GM12878 (cell line): ENCODE measurements around the gene KIDINS220. TPM values are rescaled to one million over a fixed set of nuclear protein-coding genes. Genes with fewer than 3 reads are reported as not detected.

Experiments
- ATAC-seq: fragments of 200-7000 bp; cut with Tn5 transposase; 3 replicates; pipeline ENCODE4 v1.9.1; 2020; ENCODE audit warnings: mild to moderate bottlenecking, moderate library complexity
- BruUV-seq: library from RNA; stranded (reverse); fragments of 400-500 nt; replicated peaks from 2 replicates; lab custom pipeline; 2021; lab: Mats Ljungman, UMichigan
- CTCF ChIA-PET: fragments of 300-600 bp; sonication (Branson Sonifier 250); formaldehyde crosslinking; extraction: SDS; loops from one replicate; lab custom pipeline; 2021; ENCODE audit warnings: inconsistent platforms; lab: Yijun Ruan, JAX
- POLR2A ChIA-PET: fragments of 350-600 bp; formaldehyde crosslinking; extraction: SDS; loops from one replicate; lab custom pipeline; 2021; ENCODE audit warnings: inconsistent platforms; lab: Charles Lee
- RAD21 ChIA-PET: fragments of 300-600 bp; sonication (Branson Sonifier 250); formaldehyde crosslinking; loops from one replicate; lab custom pipeline; 2023; ENCODE audit warnings: antibody characterized with exemption; ENCODE audit not compliant: unreplicated experiment; lab: Charles Lee
- SMC1A ChIA-PET: fragments of 300-600 bp; sonication (Branson Sonifier 250); formaldehyde crosslinking; loops from one replicate; lab custom pipeline; 2023; ENCODE audit not compliant: unreplicated experiment, uncharacterized antibody; lab: Charles Lee
- DNase-seq: peaks from one replicate; pipeline ENCODE4 v3.0.0-alpha.2; 2011; ENCODE audit warnings: low read depth, low spot score
- FAIRE-seq: peaks from 3 replicates; lab custom pipeline; 2011; peaks lifted over from hg19 to GRCh38; lab: Jason Lieb, UNC
- H2AFZ ChIP-seq: 2 replicates; pipeline ENCODE4 v1.6.0; 2011; ENCODE audit warnings: low read depth, low read length, control low read depth; ENCODE audit not compliant: control insufficient read depth
- H3K27ac ChIP-seq: 2 replicates; pipeline ENCODE4 v1.5.1; 2011; ENCODE audit warnings: control low read depth; ENCODE audit not compliant: control insufficient read depth, insufficient read depth
- H3K27me3 ChIP-seq, 2 experiments: replicated peaks in 1 of 2; 2 replicates each; pipeline versions ENCODE4 v1.6.0 to v1.6.1; 2011; ENCODE audit warnings: low read length in 1 of 2; ENCODE audit not compliant: control insufficient read depth in 2 of 2, insufficient read depth in 2 of 2
- H3K36me3 ChIP-seq, 2 experiments: 2 replicates each; pipeline ENCODE4 v1.5.1; 2011; ENCODE audit warnings: low read length in 1 of 2; ENCODE audit not compliant: control insufficient read depth in 2 of 2, insufficient read depth in 2 of 2
- H3K4me1 ChIP-seq: 2 replicates; pipeline ENCODE4 v1.6.1; 2011; ENCODE audit warnings: mild to moderate bottlenecking, low read length, moderate library complexity, mixed read lengths; ENCODE audit not compliant: control insufficient read depth, insufficient read depth
- H3K4me2 ChIP-seq: 2 replicates; pipeline ENCODE4 v1.6.0; 2011; ENCODE audit warnings: control low read depth; ENCODE audit not compliant: control insufficient read depth, insufficient read depth
- H3K4me3 ChIP-seq: fragments of 200-600 bp; sonication (generic); 2 replicates; pipeline ENCODE4 v1.5.1; 2016
- H3K79me2 ChIP-seq: 2 replicates; pipeline ENCODE4 v1.6.0; 2011; ENCODE audit warnings: low read length; ENCODE audit not compliant: control insufficient read depth, insufficient read depth
- H3K9ac ChIP-seq: 2 replicates; pipeline ENCODE4 v1.8.0; 2011; ENCODE audit warnings: low read length, control low read depth, mixed read lengths; ENCODE audit not compliant: control insufficient read depth, insufficient read depth
- H3K9me3 ChIP-seq: replicated peaks from 3 replicates; pipeline ENCODE4 v1.5.1; 2011; ENCODE audit warnings: mild to moderate bottlenecking, low read length; ENCODE audit not compliant: control insufficient read depth, insufficient read depth
- H4K20me1 ChIP-seq: 2 replicates; pipeline ENCODE4 v1.6.0; 2011; ENCODE audit not compliant: control insufficient read depth, insufficient read depth
- ASH2L ChIP-seq: fragments of 300-600, 200-600 bp; sonication (generic); IDR thresholded peaks from 2 replicates; pipeline ENCODE4 v1.6.1; 2017; ENCODE audit warnings: low read depth, mild to moderate bottlenecking, borderline replicate concordance
- BACH1 ChIP-seq: fragments of 450-650 bp; IDR thresholded peaks from 2 replicates; pipeline ENCODE4 v1.6.1; 2017; ENCODE audit warnings: mild to moderate bottlenecking, borderline replicate concordance
- BHLHE40 ChIP-seq, 2 experiments: fragments of 450-650 bp in 1 of 2; IDR thresholded peaks; 2 replicates each; pipeline ENCODE4 v1.6.1; 2011 to 2017; ENCODE audit warnings: low read depth in 2 of 2, borderline replicate concordance in 1 of 2, improper control_type of control experiment in 1 of 2, low read length in 1 of 2, mild to moderate bottlenecking in 1 of 2
- BMI1 ChIP-seq: fragments of 450-650 bp; IDR thresholded peaks from 2 replicates; pipeline ENCODE4 v1.6.1; 2016; ENCODE audit warnings: mild to moderate bottlenecking, moderate library complexity, borderline replicate concordance
- CREM ChIP-seq: IDR thresholded peaks from 2 replicates; pipeline ENCODE4 v1.6.1; 2014; ENCODE audit warnings: antibody characterized with exemption, low read depth
- NR2F1 ChIP-seq: fragments of 450-650 bp; conservative IDR thresholded peaks from 2 replicates; pipeline ENCODE4 v1.6.1; 2017; ENCODE audit warnings: mild to moderate bottlenecking
- PML ChIP-seq: IDR thresholded peaks from 2 replicates; pipeline ENCODE4 v1.6.1; 2012; ENCODE audit warnings: low read length, inconsistent platforms
- POU2F2 ChIP-seq: IDR thresholded peaks from 3 replicates; pipeline ENCODE4 v1.6.1; 2011; ENCODE audit warnings: low read depth, mild to moderate bottlenecking, low read length, borderline replicate concordance
- RUNX3 ChIP-seq: IDR thresholded peaks from 2 replicates; pipeline ENCODE4 v1.6.1; 2012; ENCODE audit warnings: low read length, inconsistent platforms
- SIX5 ChIP-seq: IDR thresholded peaks from 2 replicates; pipeline ENCODE4 v1.6.1; 2011; ENCODE audit warnings: mild to moderate bottlenecking, low read depth, low read length, moderate library complexity; ENCODE audit not compliant: severe bottlenecking
- ZSCAN29 ChIP-seq: fragments of 450-650 bp; IDR thresholded peaks from 2 replicates; pipeline ENCODE4 v1.6.1; 2017; ENCODE audit warnings: mild to moderate bottlenecking, moderate library complexity
- WGBS: methylation state at CpG from one replicate; pipeline ENCODE4 v1.1.6; 2016; ENCODE audit warnings: low lambda C conversion rate; ENCODE audit not compliant: insufficient replicate concordance, insufficient coverage; ENCODE audit errors: missing lambda C conversion rate; 5-methylcytosine and 5-hydroxymethylcytosine counted together
- in situ Hi-C: fragments of 300-500 bp; cut with MboI; formaldehyde crosslinking; loops from 9 replicates; pipeline ENCODE4 v1.14.3; 2018; ENCODE audit warnings: mixed read lengths
- intact Hi-C: fragments of 100-400 bp; cut with micrococcal nuclease; formaldehyde crosslinking; loops from one replicate; pipeline ENCODE4 v1.14.2; 2022; ENCODE audit not compliant: unreplicated experiment
- polyA plus RNA-seq, 11 experiments: library from polyadenylated mRNA; depleted of rRNA in 4 of 11; unstranded in 6 of 11; stranded (reverse) in 5 of 11; fragments of >200 nt; fragmentation: Nextera tagmentation in 4 of 11; fragmentation: Illumina TruSeq in 1 of 11; extraction: Ambion mirVana in 4 of 11; extraction: Trizol in 1 of 11; gene quantifications; 1 replicate in 1 of 11; 2 replicates in 10 of 11; pipeline versions ENCODE4 v1.2.1 to v1.2.3, GENCODE V29; 2011 to 2016; ENCODE audit warnings: inconsistent platforms in 2 of 11, missing spikeins in 2 of 11, low read depth in 1 of 11
- total RNA-seq, 4 experiments: library from RNA; depleted of rRNA in 3 of 4; stranded (reverse); fragments of >200 nt in 3 of 4; fragmentation: Illumina TruSeq in 1 of 4; extraction: Trizol in 1 of 4; gene quantifications; 2 replicates each; pipeline versions ENCODE4 v1.2.1 to v1.2.3, GENCODE V29; 2013 to 2021
- TF ChIP-seq, protein P1 (sequence below): fragments of 450-650 bp; IDR thresholded peaks from 2 replicates; pipeline ENCODE4 v1.6.1; 2018; ENCODE audit warnings: mild to moderate bottlenecking, low read depth, moderate library complexity; ENCODE audit not compliant: partially characterized antibody

Gene KIDINS220
- total and polyA plus RNA-seq, 10 of the 15 experiments (the other 5 are each of a cell fraction or from before 2014, with no cell fraction given), result 6.0 to 31.2 (median 16.0) TPM

DNA sequence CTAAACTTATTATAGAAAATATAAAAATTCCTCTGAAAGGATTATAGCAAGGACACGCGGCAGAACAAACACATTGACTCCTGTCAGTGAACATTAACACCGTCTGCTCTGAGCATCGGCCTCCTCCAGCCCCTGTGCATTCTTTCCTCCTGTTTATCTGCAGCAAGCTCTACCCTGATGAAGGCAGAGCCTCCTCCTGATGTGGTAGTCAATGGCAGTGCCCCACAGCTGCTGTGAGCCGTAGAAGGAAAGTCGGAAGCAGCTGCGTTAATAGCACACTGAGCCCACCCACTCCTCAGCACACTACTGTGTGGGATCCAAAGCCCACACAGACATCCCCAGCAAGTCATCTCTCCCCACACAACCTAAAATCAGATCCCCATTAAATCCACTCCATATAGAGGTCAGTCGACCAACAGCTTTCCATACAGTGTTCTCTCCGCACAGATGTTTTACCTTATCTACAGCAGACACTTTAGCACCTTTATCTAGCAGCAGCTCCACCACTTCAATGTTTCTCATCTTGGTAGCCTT, 41.0 kb downstream of the KIDINS220 start:
- intact Hi-C loops, result no loop called here
- peaks cover 8% of the 10 kb centered on the region for H3K4me1 ChIP-seq
- H3K4me3 ChIP-seq, result no peak overlapping the region
- RAD21 ChIA-PET, result interaction anchor here (0.8 to 1.1 kb wide), 2 partner anchors 36 to 248 kb away, joined by 3 to 4 read pairs; no protein-coding TSS in a partner anchor
- no peaks in the 10 kb centered on the region for H3K9me3 ChIP-seq
- FAIRE-seq, result no peak
- DNase-seq, result no peak
- no peak overlapping the region for H2AFZ ChIP-seq
- POLR2A ChIA-PET, result interaction anchor here (1.1 kb wide), 1 partner anchor 64 kb away, joined by 3 read pairs; no protein-coding TSS in a partner anchor
- H3K36me3 ChIP-seq, result peaks cover 0 to 6% of the 10 kb centered on the region in 2 experiments; a peak in 2 of 4 replicates
- ATAC-seq, result no peak
- in situ Hi-C loops, result no loop called here
- peak overlapping the region; percentile 38; the same call in 1 of the 2 replicates for H3K4me2 ChIP-seq
- H3K9ac ChIP-seq, result no peak overlapping the region
- H3K27ac ChIP-seq, result no peak overlapping the region
- CTCF ChIA-PET, result interaction anchor here (1.0 to 1.5 kb wide), 3 partner anchors 12 to 104 kb away, joined by 3 to 4 read pairs (median 3); no protein-coding TSS in a partner anchor
- BruUV-seq, result no TSS peak
- TF ChIP-seq SIX5 (no peak), ZSCAN29 (no peak)
- H3K27me3 ChIP-seq, result no peaks in the 10 kb centered on the region
- SMC1A ChIA-PET, result interaction anchor here (1.3 to 1.7 kb wide), 3 partner anchors 9 to 26 kb away, joined by 3 to 4 read pairs (median 4); no protein-coding TSS in a partner anchor
- no peaks in the 10 kb centered on the region for H3K79me2 ChIP-seq
- no peaks in the 10 kb centered on the region; the same call in 1 of the 2 replicates for H4K20me1 ChIP-seq
- WGBS, result 96% methylated on average over 9 of the region's 9 CpGs

DNA sequence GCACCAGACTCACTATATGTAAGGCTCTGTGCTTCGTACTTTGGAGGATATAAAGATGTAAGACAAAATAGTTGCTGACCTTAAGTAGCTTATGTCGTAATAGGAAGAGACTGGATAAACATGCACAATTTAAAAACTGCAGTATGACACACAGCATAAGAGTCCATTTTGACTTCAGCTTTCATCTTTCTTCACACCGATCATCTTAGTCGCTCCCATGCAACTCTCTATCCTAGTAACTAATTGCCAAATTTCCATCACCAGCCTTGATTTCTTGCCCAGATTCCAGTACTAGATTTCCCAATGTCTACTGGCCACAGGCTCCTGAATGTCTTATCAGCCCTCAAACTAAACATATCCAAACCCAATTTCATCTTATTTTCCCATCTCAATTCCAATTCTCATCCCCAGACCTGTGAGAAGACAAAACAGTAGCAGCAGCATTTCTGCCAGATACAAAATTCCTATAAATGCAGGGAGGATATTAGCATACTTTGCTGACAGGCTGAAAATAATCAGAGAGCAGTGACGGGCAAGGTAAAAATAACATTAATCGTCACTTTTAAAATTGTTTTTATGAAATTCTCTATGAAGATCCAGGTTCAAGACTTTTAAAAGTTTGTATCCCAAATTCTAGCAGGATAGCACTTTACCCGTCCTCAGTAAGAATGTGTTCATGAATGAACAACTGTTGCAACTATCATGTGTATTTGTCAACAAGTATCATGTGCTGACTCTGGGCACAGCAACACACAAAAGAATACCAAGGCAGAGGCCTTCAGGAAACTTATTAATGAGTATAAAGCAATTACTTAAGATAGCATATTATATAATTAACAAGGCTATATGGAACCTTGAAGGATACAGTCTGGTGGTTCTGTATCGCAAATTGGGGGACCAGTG, 42.2 kb downstream of the KIDINS220 start:
- CTCF ChIA-PET, result interaction anchor here (1.1 to 2.3 kb wide), 3 partner anchors 9 to 102 kb away, joined by 3 to 10 read pairs (median 4); no protein-coding TSS in a partner anchor
- H3K36me3 ChIP-seq, result peaks cover 0 to 6% of the 10 kb centered on the region in 2 experiments; a peak in 2 of 4 replicates
- H3K79me2 ChIP-seq, result no peaks in the 10 kb centered on the region
- RAD21 ChIA-PET, result no interaction called here
- no peak overlapping the region for H3K9ac ChIP-seq
- SMC1A ChIA-PET, result interaction anchor here (1.3 to 1.7 kb wide), 3 partner anchors 7 to 16 kb away, joined by 4 read pairs; no protein-coding TSS in a partner anchor
- no peaks in the 10 kb centered on the region for H3K27me3 ChIP-seq
- DNase-seq, result no peak
- in situ Hi-C loops (no loop called here), intact Hi-C loops (no loop called here)
- H3K4me1 ChIP-seq, result peaks cover 11% of the 10 kb centered on the region
- no peak overlapping the region for H2AFZ ChIP-seq
- no peak for ATAC-seq
- H3K27ac ChIP-seq, result no peak overlapping the region
- POLR2A ChIA-PET, result interaction anchor here (0.6 to 0.8 kb wide), 2 partner anchors 9 to 260 kb away, joined by 3 read pairs; no protein-coding TSS in a partner anchor
- FAIRE-seq, result no peak
- no peak overlapping the region for H3K4me2 ChIP-seq
- no peak overlapping the region for H3K4me3 ChIP-seq
- H3K9me3 ChIP-seq, result no peaks in the 10 kb centered on the region
- H4K20me1 ChIP-seq, result no peaks in the 10 kb centered on the region; the same call in 1 of the 2 replicates
- WGBS, result 97% methylated on average over 8 of the region's 8 CpGs
- BruUV-seq, result no TSS peak
- no peak for TF ChIP-seq BACH1
- no peak for TF ChIP-seq POU2F2
- TF ChIP-seq, protein P1, sequence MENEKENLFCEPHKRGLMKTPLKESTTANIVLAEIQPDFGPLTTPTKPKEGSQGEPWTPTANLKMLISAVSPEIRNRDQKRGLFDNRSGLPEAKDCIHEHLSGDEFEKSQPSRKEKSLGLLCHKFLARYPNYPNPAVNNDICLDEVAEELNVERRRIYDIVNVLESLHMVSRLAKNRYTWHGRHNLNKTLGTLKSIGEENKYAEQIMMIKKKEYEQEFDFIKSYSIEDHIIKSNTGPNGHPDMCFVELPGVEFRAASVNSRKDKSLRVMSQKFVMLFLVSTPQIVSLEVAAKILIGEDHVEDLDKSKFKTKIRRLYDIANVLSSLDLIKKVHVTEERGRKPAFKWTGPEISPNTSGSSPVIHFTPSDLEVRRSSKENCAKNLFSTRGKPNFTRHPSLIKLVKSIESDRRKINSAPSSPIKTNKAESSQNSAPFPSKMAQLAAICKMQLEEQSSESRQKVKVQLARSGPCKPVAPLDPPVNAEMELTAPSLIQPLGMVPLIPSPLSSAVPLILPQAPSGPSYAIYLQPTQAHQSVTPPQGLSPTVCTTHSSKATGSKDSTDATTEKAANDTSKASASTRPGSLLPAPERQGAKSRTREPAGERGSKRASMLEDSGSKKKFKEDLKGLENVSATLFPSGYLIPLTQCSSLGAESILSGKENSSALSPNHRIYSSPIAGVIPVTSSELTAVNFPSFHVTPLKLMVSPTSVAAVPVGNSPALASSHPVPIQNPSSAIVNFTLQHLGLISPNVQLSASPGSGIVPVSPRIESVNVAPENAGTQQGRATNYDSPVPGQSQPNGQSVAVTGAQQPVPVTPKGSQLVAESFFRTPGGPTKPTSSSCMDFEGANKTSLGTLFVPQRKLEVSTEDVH, result no peak
- TF ChIP-seq RUNX3, result no peak
- TF ChIP-seq PML, result no peak
- TF ChIP-seq NR2F1, result no peak
- TF ChIP-seq BMI1, result no peak
- no peak for TF ChIP-seq ASH2L
- TF ChIP-seq CREM, result no peak
- no peak for TF ChIP-seq BHLHE40 (IDR thresholded peaks at IDR 0.05; ENCODE audit: borderline replicate concordance in 1 of 2, low read depth in 2 of 2, low read length in 1 of 2)
